Activated B cell treated with CpG ODN at 0.5 μM for 24 hours (primary cell): Measurements from ENCODE around the gene MAD1L1. TPM values are rescaled to one million over a fixed set of nuclear protein-coding genes. Genes with fewer than 3 reads are reported as not detected.

ENCODE experiments used
- ATAC-seq: fragments of 200-7000 bp; cut with Tn5 transposase; one replicate; pipeline ENCODE4 v1.10.0; 2021; ENCODE audit warnings: low read depth, mild to moderate bottlenecking, moderate library complexity
- CTCF ChIA-PET: fragments of 350-600 bp; sonication (Branson Sonifier 250); formaldehyde crosslinking; loops from one replicate; lab custom pipeline; 2021; ENCODE audit warnings: antibody characterized with exemption; lab: Charles Lee
- POLR2A ChIA-PET: fragments of 350-600 bp; sonication (Branson Sonifier 250); formaldehyde crosslinking; loops from one replicate; lab custom pipeline; 2021; ENCODE audit warnings: antibody characterized with exemption; lab: Charles Lee
- DNase-seq: peaks from one replicate; pipeline ENCODE4 v3.0.0; 2022
- H3K27ac Mint-ChIP-seq: one replicate; pipeline ENCODE4 v1.8.0; 2020; ENCODE audit warnings: mixed read lengths
- H3K27me3 Mint-ChIP-seq: one replicate; pipeline ENCODE4 v1.8.0; 2021; ENCODE audit warnings: mixed read lengths
- H3K36me3 Mint-ChIP-seq: one replicate; pipeline ENCODE4 v1.8.0; 2021; ENCODE audit warnings: low read depth, mixed read lengths
- H3K4me1 Mint-ChIP-seq: one replicate; pipeline ENCODE4 v1.8.0; 2021; ENCODE audit warnings: mixed read lengths
- H3K4me3 Mint-ChIP-seq: one replicate; pipeline ENCODE4 v1.8.0; 2020; ENCODE audit warnings: mild to moderate bottlenecking, mixed read lengths
- H3K9me3 Mint-ChIP-seq: one replicate; pipeline ENCODE4 v1.8.0; 2020; ENCODE audit warnings: mixed read lengths
- CTCF ChIP-seq: fragments of 200-600 bp; IDR thresholded peaks from one replicate; pipeline ENCODE4 v1.8.0; 2022; ENCODE audit warnings: antibody characterized with exemption, mild to moderate bottlenecking
- intact Hi-C: fragments of 100-400 bp; cut with micrococcal nuclease; formaldehyde crosslinking; loops from one replicate; pipeline ENCODE4 v1.15.1; 2024
- total RNA-seq: library from RNA; stranded (reverse); gene quantifications from 2 replicates; pipeline ENCODE4 v1.2.3, GENCODE V29; 2022

The MAD1L1 gene
- total RNA-seq, 1 donor from 2014 or later, result 54.6 TPM

GRCh38 chr7:2043316-2044039, 189.3 kb downstream of the MAD1L1 start:
- H3K27me3 Mint-ChIP-seq, result no peaks in the 10 kb centered on the region
- intact Hi-C loops, result no loop called here
- CTCF ChIA-PET, result no interaction called here
- H3K4me1 Mint-ChIP-seq, result peaks cover 53% of the 10 kb centered on the region
- POLR2A ChIA-PET, result no interaction called here
- ATAC-seq (no peak), DNase-seq (no peak)
- no peak overlapping the region for H3K27ac Mint-ChIP-seq
- TF ChIP-seq CTCF, result no peak
- H3K9me3 Mint-ChIP-seq, result no peaks in the 10 kb centered on the region
- no peak overlapping the region for H3K4me3 Mint-ChIP-seq
- peaks cover 15% of the 10 kb centered on the region for H3K36me3 Mint-ChIP-seq

- Mint-ChIP-seq H3K9me3 (no peaks in the 10 kb centered on the region), H3K4me3 (no peak overlapping the region), H3K27me3 (no peaks in the 10 kb centered on the region), H3K4me1 (peaks cover 54% of the 10 kb centered on the region), H3K27ac (no peak overlapping the region), H3K36me3 (peaks cover 14% of the 10 kb centered on the region)
- intact Hi-C loops, result no loop called here
- CTCF ChIA-PET, result no interaction called here
- no peak for ATAC-seq
- POLR2A ChIA-PET, result no interaction called here
- DNase-seq, result no peak
- no peak for TF ChIP-seq CTCF
Observed at GRCh38 chr7:2042650-2043049, 190.1 kb downstream of the MAD1L1 start.

- peaks cover 56% of the 10 kb centered on the region for H3K4me1 Mint-ChIP-seq
- DNase-seq (no peak), ATAC-seq (no peak)
- H3K9me3 Mint-ChIP-seq, result no peaks in the 10 kb centered on the region
- CTCF ChIA-PET, result interaction anchor here (0.6 kb wide), 1 partner anchor 112 kb away, joined by 3 read pairs; no protein-coding TSS in a partner anchor
- no peak for TF ChIP-seq CTCF
- no peak overlapping the region for H3K27ac Mint-ChIP-seq
- POLR2A ChIA-PET, result interaction anchor here (0.7 to 1.3 kb wide), 5 partner anchors 23 to 312 kb away, joined by 3 to 5 read pairs (median 3); partner anchors contain the start of gene EIF3B
- peaks cover 14% of the 10 kb centered on the region for H3K36me3 Mint-ChIP-seq
- H3K27me3 Mint-ChIP-seq, result no peaks in the 10 kb centered on the region
- H3K4me3 Mint-ChIP-seq, result peak overlapping the region; percentile 41
- intact Hi-C loops, result no loop called here
Observed at GRCh38 chr7:2041496-2042367, 191.0 kb downstream of the MAD1L1 start.

GRCh38 chr7:2040893-2041270, 191.9 kb downstream of the MAD1L1 start:
- peaks cover 14% of the 10 kb centered on the region for H3K36me3 Mint-ChIP-seq
- H3K27ac Mint-ChIP-seq, result no peak overlapping the region
- peaks cover 58% of the 10 kb centered on the region for H3K4me1 Mint-ChIP-seq
- CTCF ChIA-PET, result interaction anchor here (0.6 kb wide), 1 partner anchor 113 kb away, joined by 3 read pairs; no protein-coding TSS in a partner anchor
- H3K9me3 Mint-ChIP-seq, result no peaks in the 10 kb centered on the region
- DNase-seq, result no peak
- no peak for TF ChIP-seq CTCF
- ATAC-seq, result peak; percentile 28
- POLR2A ChIA-PET, result interaction anchor here (0.7 to 1.3 kb wide), 5 partner anchors 22 to 313 kb away, joined by 3 to 5 read pairs (median 3); partner anchors contain the start of gene EIF3B
- H3K4me3 Mint-ChIP-seq, result no peak overlapping the region
- intact Hi-C loops, result no loop called here
- H3K27me3 Mint-ChIP-seq, result no peaks in the 10 kb centered on the region
